Mammary epithelial cell (primary cell): ENCODE results near the gene TENM4.

Experiments
- EZH2 ChIP-seq: IDR thresholded peaks from 2 replicates; pipeline ENCODE4 v1.6.1; 2012; ENCODE audit warnings: low read length, inconsistent platforms, borderline replicate concordance
- TF ChIP-seq, protein P1 (sequence below), 2 donors: IDR thresholded peaks in 1 of 2; conservative IDR thresholded peaks in 1 of 2; 2 replicates each; pipeline ENCODE4 v1.5.1; 2011 to 2012; ENCODE audit warnings: inconsistent platforms in 2 of 2, low read length in 2 of 2, mild to moderate bottlenecking in 2 of 2, control low read depth in 1 of 2, low read depth in 1 of 2; ENCODE audit not compliant: insufficient read depth in 1 of 2; ENCODE audit errors: extremely low read depth in 1 of 2

- TF ChIP-seq, protein P1, sequence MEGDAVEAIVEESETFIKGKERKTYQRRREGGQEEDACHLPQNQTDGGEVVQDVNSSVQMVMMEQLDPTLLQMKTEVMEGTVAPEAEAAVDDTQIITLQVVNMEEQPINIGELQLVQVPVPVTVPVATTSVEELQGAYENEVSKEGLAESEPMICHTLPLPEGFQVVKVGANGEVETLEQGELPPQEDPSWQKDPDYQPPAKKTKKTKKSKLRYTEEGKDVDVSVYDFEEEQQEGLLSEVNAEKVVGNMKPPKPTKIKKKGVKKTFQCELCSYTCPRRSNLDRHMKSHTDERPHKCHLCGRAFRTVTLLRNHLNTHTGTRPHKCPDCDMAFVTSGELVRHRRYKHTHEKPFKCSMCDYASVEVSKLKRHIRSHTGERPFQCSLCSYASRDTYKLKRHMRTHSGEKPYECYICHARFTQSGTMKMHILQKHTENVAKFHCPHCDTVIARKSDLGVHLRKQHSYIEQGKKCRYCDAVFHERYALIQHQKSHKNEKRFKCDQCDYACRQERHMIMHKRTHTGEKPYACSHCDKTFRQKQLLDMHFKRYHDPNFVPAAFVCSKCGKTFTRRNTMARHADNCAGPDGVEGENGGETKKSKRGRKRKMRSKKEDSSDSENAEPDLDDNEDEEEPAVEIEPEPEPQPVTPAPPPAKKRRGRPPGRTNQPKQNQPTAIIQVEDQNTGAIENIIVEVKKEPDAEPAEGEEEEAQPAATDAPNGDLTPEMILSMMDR (conservative IDR thresholded peaks at IDR 0.05 in 1 of 2, IDR thresholded peaks at IDR 0.05 in 1 of 2; ENCODE audit: extremely low read depth in 1 of 2, insufficient read depth in 1 of 2, low read depth in 1 of 2, low read length in 2 of 2): no peak
- no peak for TF ChIP-seq EZH2
These were observed 444.8 kb downstream of the TENM4 start for GRCh38 chr11:78996007-78996406.
